GM21737 (cell line): ENCODE data around the gene DPH6.
"Not testable (repeated sequence)": the region's sequence is repeated elsewhere in the genome, so short reads cannot be mapped to it uniquely, and the experiment has no call there.

Experiments used
- ATAC-seq: cut with Tn5 transposase; IDR thresholded peaks from one replicate; pipeline ENCODE4 v1.9.1; 2021; ENCODE audit warnings: mild to moderate bottlenecking, moderate library complexity; ENCODE audit not compliant: unreplicated experiment

Gene DPH6

GRCh38 chr15:35441279-35441678 lies 104.7 kb downstream of the DPH6 start:
- ATAC-seq: not testable (repeated sequence)

GRCh38 chr15:35440265-35440664 lies 105.7 kb downstream of the DPH6 start:
- no peak for ATAC-seq

DNA sequence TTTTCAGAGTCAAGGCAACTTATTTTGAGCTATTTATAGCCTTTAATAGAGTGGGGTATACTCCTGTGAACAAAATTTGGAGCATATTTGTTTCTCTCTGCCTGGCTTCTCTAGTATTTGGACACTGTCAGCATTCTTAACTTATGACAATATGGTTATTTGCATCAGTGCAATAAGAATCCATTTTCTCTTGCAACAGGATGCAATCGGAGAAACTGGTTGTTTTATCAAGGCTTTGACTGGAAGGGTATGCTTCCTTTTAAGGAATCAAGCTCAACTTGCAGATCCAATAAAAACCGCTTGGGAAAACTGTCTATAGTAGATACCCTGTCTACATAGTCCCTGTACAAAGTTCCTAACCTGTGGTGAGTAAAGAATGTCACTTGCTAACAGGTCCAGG lies 106.7 kb downstream of the DPH6 start:
- ATAC-seq: no peak

GRCh38 chr15:35437157-35437556 lies 108.8 kb downstream of the DPH6 start:
- ATAC-seq: no peak

- no peak for ATAC-seq
Observed at GRCh38 chr15:35436422-35436821, 109.5 kb downstream of the DPH6 start.

DNA sequence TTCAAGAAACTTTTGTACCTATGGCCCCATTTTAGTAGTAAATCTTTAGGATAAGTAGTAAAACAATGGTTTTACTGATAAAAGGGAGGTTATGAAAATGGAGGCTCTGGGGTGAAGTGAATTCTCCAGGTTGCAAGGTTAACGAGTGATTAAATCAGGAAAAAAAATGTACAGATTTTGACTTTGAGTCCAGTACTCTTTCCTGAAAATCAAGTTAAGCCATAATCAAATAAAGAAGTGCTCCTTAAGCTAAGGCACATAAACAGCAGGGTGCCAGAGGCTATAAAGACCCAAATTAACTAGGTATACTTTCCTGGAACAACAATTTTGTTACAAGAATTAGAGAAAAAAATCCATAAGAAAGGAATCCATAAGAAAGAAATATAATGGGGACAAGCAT lies 114.7 kb downstream of the DPH6 start:
- ATAC-seq: no peak

DNA sequence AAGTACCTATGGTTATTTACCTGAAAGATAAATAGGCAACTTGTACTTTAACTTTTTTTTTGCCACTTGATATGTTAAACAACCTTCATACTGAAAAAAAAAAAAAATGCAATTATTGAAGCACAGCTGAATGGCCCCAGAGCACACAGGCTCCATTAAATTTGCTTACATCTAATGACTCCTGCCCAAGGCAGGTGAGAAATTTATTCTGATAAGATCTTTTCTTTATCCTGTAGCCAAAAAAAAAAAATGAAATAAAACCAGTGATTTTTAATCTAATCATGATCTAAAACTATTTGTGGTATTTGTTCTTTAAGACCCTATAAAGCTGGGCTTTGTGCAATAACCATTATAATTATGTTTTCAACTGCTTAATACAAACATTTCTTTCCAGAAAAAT lies 115.7 kb downstream of the DPH6 start:
- ATAC-seq: no peak

GRCh38 chr15:35427496-35427895 lies 118.5 kb downstream of the DPH6 start:
- ATAC-seq: no peak

DNA sequence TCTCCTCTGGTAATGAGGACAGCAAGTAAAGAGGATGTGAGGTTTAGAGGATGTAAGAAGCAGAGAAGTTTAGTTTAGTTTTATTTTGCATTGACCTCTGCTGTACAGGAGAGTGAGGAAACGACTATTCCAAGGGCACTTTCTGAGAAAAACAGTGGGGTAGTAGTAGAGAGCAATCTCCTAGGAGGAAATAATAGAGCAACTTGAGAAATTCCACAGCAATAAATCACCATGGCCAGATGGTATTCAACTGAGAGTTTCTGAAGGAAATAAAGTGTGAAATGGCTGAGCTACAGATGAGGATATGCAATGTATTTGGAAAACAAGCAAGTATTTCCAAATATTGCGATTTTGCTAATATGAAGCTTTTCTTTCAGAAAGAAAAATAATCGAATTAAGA lies 118.9 kb downstream of the DPH6 start:
- no peak for ATAC-seq

DNA sequence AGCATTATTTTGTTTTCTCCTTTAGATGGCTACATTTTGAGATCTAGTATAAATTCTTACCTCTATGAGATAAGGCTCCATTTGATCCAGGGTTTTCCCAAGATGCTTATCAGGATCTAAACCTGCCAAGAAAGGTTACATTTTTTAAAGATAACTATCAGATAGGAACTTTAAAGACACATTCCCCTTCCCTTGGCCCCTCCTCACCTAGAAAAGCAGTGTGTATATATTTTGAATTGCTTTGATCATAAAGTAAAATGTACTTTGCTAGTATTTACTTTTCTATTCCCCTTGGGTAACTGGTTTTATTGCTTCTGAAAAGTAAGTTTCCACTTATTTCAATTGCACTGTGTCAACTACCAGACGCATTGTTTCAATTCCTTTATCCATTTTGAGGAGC lies 135.2 kb downstream of the DPH6 start:
- ATAC-seq: no peak

- no peak for ATAC-seq
Observed at GRCh38 chr15:35399901-35400300, 146.1 kb downstream of the DPH6 start.

DNA sequence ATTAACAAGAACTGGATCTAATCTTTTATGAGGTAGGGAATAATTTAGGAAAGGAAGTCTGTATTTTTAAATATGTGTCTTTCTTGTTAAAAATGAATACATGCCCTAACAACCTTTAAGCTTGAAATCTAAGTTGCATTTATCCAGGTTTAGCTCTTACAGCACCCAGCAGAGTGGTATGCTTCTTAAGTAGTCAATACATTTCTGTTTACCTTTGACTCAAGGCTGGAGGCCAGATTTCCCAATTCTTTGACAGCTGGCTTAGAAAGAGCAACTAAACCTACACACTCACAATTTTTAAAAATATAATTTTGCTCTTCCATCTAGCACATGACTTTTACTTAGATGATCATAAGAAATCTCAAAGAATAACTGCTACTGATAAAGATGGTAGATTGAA lies 148.9 kb downstream of the DPH6 start:
- ATAC-seq: no peak

GRCh38 chr15:35394416-35394815 lies 151.5 kb downstream of the DPH6 start:
- no peak for ATAC-seq

GRCh38 chr15:35393398-35393797 lies 152.6 kb downstream of the DPH6 start:
- ATAC-seq: no peak

DNA sequence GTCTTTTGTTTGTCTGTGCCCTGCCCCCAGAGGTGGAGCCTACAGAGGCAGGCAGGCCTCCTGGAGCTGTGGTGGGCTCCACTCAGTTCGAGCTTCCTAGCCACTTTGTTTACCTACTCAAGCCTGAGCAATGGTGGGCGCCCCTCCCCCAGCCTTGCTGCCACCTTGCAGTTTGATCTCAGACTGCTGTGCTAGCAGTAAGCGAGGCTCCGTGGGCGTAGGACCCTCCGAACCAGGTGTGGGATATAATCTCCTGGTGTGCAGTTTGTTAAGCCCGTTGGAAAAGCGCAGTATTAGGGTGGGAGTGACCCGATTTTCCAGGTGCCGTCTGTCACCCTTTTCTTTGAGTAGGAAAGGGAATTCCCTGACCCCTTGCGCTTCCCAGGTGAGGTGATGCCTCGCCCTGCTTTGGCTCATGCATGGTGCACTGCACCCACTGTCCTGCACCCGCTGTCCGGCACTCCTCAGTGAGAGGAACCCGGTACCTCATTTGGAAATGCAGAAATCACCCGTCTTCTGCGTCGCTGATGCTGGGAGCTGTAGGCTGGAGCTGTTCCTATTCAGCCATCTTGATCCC lies 154.5 kb downstream of the DPH6 start:
- ATAC-seq: not testable (repeated sequence)

DNA sequence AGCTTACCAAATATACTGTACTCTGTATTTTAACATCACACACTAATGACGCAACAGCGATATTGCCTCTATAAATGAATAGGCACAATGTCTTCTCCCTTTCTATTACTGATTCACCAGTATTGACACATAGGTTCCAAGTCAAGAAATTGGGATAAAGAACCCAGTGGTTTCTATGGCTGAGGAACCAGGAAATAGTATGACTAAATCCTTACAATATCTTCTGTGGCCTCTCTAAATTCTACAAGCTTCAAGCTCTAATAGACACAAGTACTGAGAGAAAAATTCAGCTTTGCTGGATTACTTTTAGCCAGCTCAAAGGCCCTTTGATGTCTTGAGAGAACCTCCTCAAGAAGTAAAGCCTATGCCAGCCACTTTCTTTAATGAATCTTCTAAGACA lies 162.5 kb downstream of the DPH6 start:
- ATAC-seq: no peak

DNA sequence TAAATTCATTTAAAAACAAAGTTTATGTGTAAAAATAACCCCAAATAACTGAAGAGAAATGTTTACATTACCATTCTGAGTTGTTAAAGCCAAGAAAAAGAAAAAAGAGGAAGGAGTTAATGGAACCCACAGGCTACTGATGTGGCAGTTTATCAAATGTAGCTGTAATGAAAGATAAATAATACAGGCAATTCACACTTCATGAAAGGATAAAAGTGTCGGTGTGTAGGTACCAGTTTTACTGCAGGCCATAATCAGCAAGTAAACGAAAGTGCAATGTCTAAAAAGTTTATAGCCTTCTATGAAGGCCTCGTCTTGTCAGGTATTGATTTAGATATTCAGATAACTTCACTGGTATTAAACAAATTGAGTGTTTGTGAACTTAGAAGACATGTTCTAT lies 164.6 kb downstream of the DPH6 start:
- ATAC-seq: no peak

GRCh38 chr15:35379972-35380371 lies 166.0 kb downstream of the DPH6 start:
- no peak for ATAC-seq

DNA sequence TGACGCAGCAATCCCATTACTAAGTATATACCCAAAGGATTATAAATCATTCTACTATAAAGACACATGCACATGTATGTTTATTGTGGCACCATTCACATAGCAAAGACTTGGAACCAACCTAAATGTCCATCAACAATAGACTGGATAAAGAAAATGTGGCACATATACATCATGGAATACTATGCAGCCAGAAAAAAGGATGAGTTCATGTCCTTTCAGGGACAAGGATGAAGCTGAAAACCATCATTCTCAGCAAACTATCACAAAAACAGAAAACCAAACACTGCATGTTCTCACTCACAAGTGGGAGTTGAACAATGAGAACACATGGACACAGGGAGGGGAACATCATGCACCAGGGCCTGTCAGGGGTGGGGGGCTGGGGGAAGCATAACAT lies 167.5 kb downstream of the DPH6 start:
- ATAC-seq: not testable (repeated sequence)

DNA sequence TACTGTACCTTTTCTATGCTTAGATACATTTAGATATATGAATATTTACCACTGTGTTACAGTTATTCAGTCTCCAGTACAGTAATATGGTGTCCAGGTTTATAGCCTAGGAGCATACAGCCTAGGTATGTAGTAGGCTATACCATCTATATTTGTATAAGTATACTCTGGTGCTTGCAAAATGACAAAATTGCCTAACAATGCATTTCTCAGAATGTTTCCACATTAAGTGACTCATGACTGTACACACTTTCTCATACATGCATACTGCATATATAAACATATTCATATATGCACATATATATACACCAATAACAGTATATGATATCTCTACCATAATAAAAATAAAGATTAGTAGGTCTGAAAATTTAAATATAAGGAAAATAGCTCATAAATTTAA lies 169.3 kb downstream of the DPH6 start:
- no peak for ATAC-seq

- no peak for ATAC-seq
Observed at GRCh38 chr15:35374661-35375060, 171.3 kb downstream of the DPH6 start.

- ATAC-seq: no peak
Observed at GRCh38 chr15:35362195-35362829, 183.7 kb downstream of the DPH6 start.

DNA sequence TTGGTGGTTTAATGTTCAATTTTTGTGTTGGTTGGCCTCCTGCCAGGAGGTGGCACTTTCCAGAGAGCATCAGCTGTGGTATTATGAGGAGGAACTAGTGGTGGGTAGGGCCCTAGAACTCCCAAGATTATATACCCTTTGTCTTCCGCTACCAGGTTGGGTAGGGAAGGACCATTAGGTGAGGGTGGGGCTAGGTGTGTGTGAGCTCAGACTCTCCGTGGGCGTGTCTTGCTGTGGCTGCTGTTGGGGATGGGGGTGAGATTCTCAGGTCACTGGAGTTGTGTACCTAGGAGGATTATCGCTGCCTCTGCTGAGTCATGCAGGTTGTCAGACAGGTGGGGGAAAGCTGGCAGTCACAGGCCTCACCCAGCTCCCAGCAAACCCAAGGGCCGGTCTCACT lies 187.1 kb downstream of the DPH6 start:
- no peak for ATAC-seq
